IPS DF 6.9 (cell line): ENCODE measurements around the gene MMS22L.

Experiments used
- DNase-seq: peaks from one replicate; pipeline ENCODE4 v3.0.0-alpha.2; 2013; ENCODE audit warnings: low read depth, low spot score
- H3K27ac ChIP-seq: one replicate; pipeline ENCODE4 v1.5.1; 2013; ENCODE audit warnings: low read length, control low read depth
- H3K27me3 ChIP-seq: 2 replicates; pipeline ENCODE4 v1.6.1; 2013; ENCODE audit warnings: mild to moderate bottlenecking, low read length; ENCODE audit not compliant: control insufficient read depth, insufficient read depth
- H3K36me3 ChIP-seq: 2 replicates; pipeline ENCODE4 v1.6.1; 2013; ENCODE audit warnings: low read length; ENCODE audit not compliant: control insufficient read depth, insufficient read depth
- H3K4me1 ChIP-seq: 2 replicates; pipeline ENCODE4 v1.6.1; 2013; ENCODE audit warnings: low read length; ENCODE audit not compliant: control insufficient read depth, insufficient read depth
- H3K4me3 ChIP-seq: 2 replicates; pipeline ENCODE4 v1.5.1; 2013; ENCODE audit warnings: mild to moderate bottlenecking, low read length
- H3K9me3 ChIP-seq: 2 replicates; pipeline ENCODE4 v1.6.1; 2013; ENCODE audit warnings: low read length, inconsistent platforms; ENCODE audit not compliant: control insufficient read depth, insufficient read depth
- WGBS: extraction: QIAGEN DNeasy Blood & Tissue Kit; methylation state at CpG from one replicate; pipeline ENCODE4 v1.1.7; 2013; ENCODE audit warnings: mixed read lengths, missing lambda C conversion rate; ENCODE audit not compliant: insufficient read length, insufficient coverage; 5-methylcytosine and 5-hydroxymethylcytosine counted together

The MMS22L gene

GRCh38 chr6:97114645-97115044, 168.4 kb downstream of the MMS22L start:
- Histone ChIP-seq H3K4me1 (no peaks in the 10 kb centered on the region), H3K36me3 (no peaks in the 10 kb centered on the region), H3K4me3 (no peak overlapping the region), H3K9me3 (no peaks in the 10 kb centered on the region), H3K27ac (no peak overlapping the region), H3K27me3 (no peaks in the 10 kb centered on the region)
- no peak for DNase-seq

GRCh38 chr6:97113170-97113569, 169.8 kb downstream of the MMS22L start:
- WGBS, result no CpG with 5 or more reads among the region's 1 CpG
- no peaks in the 10 kb centered on the region for H3K36me3 ChIP-seq
- H3K27ac ChIP-seq, result no peak overlapping the region
- no peaks in the 10 kb centered on the region for H3K4me1 ChIP-seq
- H3K27me3 ChIP-seq, result no peaks in the 10 kb centered on the region
- DNase-seq, result no peak
- no peaks in the 10 kb centered on the region for H3K9me3 ChIP-seq
- H3K4me3 ChIP-seq, result no peak overlapping the region

GRCh38 chr6:97111243-97111642, 171.8 kb downstream of the MMS22L start:
- no CpG with 5 or more reads among the region's 8 CpGs for WGBS
- Histone ChIP-seq H3K9me3 (no peaks in the 10 kb centered on the region), H3K27ac (no peak overlapping the region), H3K36me3 (no peaks in the 10 kb centered on the region), H3K27me3 (no peaks in the 10 kb centered on the region), H3K4me3 (no peak overlapping the region), H3K4me1 (no peaks in the 10 kb centered on the region)
- DNase-seq, result no peak

GRCh38 chr6:97110626-97111025, 172.4 kb downstream of the MMS22L start:
- Histone ChIP-seq H3K36me3 (no peaks in the 10 kb centered on the region), H3K4me1 (no peaks in the 10 kb centered on the region), H3K27me3 (no peaks in the 10 kb centered on the region), H3K4me3 (no peak overlapping the region), H3K9me3 (no peaks in the 10 kb centered on the region), H3K27ac (no peak overlapping the region)
- WGBS, result no CpG with 5 or more reads among the region's 6 CpGs
- no peak for DNase-seq

- DNase-seq, result no peak
- no peak overlapping the region for H3K4me3 ChIP-seq
- no peaks in the 10 kb centered on the region for H3K27me3 ChIP-seq
- H3K27ac ChIP-seq, result no peak overlapping the region
- no peaks in the 10 kb centered on the region for H3K36me3 ChIP-seq
- no peaks in the 10 kb centered on the region for H3K9me3 ChIP-seq
- no CpG with 5 or more reads among the region's 5 CpGs for WGBS
- H3K4me1 ChIP-seq, result no peaks in the 10 kb centered on the region
Observed at GRCh38 chr6:97110149-97110548, 172.9 kb downstream of the MMS22L start.

- no peak for DNase-seq
- no CpG with 5 or more reads among the region's 4 CpGs for WGBS
Observed at GRCh38 chr6:97109444-97109843, 173.6 kb downstream of the MMS22L start.

GRCh38 chr6:97102145-97102790, 180.7 kb downstream of the MMS22L start:
- DNase-seq, result no peak
- no CpG with 5 or more reads among the region's 1 CpG for WGBS
- no peaks in the 10 kb centered on the region for H3K9me3 ChIP-seq
- no peak overlapping the region for H3K27ac ChIP-seq
- H3K4me1 ChIP-seq, result no peaks in the 10 kb centered on the region
- H3K36me3 ChIP-seq, result no peaks in the 10 kb centered on the region
- no peak overlapping the region for H3K4me3 ChIP-seq
- H3K27me3 ChIP-seq, result no peaks in the 10 kb centered on the region

More at GRCh38 chr6:97109444-97109843, 173.6 kb downstream of the MMS22L start:
- H3K27me3 ChIP-seq, result no peaks in the 10 kb centered on the region
- no peaks in the 10 kb centered on the region for H3K36me3 ChIP-seq
- H3K4me3 ChIP-seq, result no peak overlapping the region
- no peak overlapping the region for H3K27ac ChIP-seq
- no peaks in the 10 kb centered on the region for H3K9me3 ChIP-seq
- H3K4me1 ChIP-seq, result no peaks in the 10 kb centered on the region

- WGBS, result no CpG with 5 or more reads among the region's 3 CpGs
- Histone ChIP-seq H3K4me3 (no peak overlapping the region), H3K36me3 (no peaks in the 10 kb centered on the region), H3K27me3 (no peaks in the 10 kb centered on the region), H3K27ac (no peak overlapping the region), H3K4me1 (no peaks in the 10 kb centered on the region), H3K9me3 (no peaks in the 10 kb centered on the region)
- DNase-seq, result no peak
Observed at GRCh38 chr6:97100696-97101095, 182.3 kb downstream of the MMS22L start.

GRCh38 chr6:97097068-97098047, 185.7 kb downstream of the MMS22L start:
- Histone ChIP-seq H3K27ac (no peak overlapping the region), H3K4me3 (no peak overlapping the region), H3K27me3 (no peaks in the 10 kb centered on the region), H3K9me3 (no peaks in the 10 kb centered on the region), H3K4me1 (no peaks in the 10 kb centered on the region), H3K36me3 (no peaks in the 10 kb centered on the region)
- DNase-seq, result no peak
- no CpG with 5 or more reads among the region's 14 CpGs for WGBS

GRCh38 chr6:97095311-97095850, 187.6 kb downstream of the MMS22L start:
- H3K27ac ChIP-seq, result no peak overlapping the region
- H3K36me3 ChIP-seq, result no peaks in the 10 kb centered on the region

More at GRCh38 chr6:97095311-97095850, 187.6 kb downstream of the MMS22L start:
- Histone ChIP-seq H3K4me3 (no peak overlapping the region), H3K9me3 (no peaks in the 10 kb centered on the region), H3K4me1 (no peaks in the 10 kb centered on the region), H3K27me3 (no peaks in the 10 kb centered on the region)
- no CpG with 5 or more reads among the region's 3 CpGs for WGBS
- no peak for DNase-seq
